ENCODE results near the gene SHROOM3.

DNA sequence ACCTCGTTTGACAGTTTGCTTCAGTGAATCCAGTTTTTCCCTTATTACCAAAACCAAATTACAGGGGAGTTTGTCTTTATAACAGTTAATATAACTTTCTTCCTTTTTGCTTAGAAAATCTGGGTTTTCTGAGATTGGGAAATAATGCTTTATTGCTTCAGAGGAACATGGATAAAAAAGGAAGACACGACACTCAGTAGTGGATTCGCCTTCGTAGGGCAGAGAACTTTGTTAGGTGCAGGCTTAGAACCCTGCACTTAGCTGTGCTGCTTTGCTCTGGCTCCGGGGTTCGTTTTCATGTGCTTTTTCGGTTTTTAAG is 274.7 kb downstream of the SHROOM3 start:
- TF ChIP-seq, protein P1, sequence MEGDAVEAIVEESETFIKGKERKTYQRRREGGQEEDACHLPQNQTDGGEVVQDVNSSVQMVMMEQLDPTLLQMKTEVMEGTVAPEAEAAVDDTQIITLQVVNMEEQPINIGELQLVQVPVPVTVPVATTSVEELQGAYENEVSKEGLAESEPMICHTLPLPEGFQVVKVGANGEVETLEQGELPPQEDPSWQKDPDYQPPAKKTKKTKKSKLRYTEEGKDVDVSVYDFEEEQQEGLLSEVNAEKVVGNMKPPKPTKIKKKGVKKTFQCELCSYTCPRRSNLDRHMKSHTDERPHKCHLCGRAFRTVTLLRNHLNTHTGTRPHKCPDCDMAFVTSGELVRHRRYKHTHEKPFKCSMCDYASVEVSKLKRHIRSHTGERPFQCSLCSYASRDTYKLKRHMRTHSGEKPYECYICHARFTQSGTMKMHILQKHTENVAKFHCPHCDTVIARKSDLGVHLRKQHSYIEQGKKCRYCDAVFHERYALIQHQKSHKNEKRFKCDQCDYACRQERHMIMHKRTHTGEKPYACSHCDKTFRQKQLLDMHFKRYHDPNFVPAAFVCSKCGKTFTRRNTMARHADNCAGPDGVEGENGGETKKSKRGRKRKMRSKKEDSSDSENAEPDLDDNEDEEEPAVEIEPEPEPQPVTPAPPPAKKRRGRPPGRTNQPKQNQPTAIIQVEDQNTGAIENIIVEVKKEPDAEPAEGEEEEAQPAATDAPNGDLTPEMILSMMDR (IDR thresholded peaks at IDR 0.05 in 8 of 11, conservative IDR thresholded peaks at IDR 0.05 in 3 of 11), result no peak
- TF ChIP-seq POLR2AphosphoS5 (IDR thresholded peaks at IDR 0.05) (no peak), POLR2A (IDR thresholded peaks at IDR 0.05) (no peak)
